GM12878 (cell line): ENCODE results near the gene RBM44. TPM values are rescaled to one million over a fixed set of nuclear protein-coding genes. Genes with fewer than 3 reads are reported as not detected.

Source experiments
- ATAC-seq: fragments of 200-7000 bp; cut with Tn5 transposase; 3 replicates; pipeline ENCODE4 v1.9.1; 2020; ENCODE audit warnings: mild to moderate bottlenecking, moderate library complexity
- BruUV-seq: library from RNA; stranded (reverse); fragments of 400-500 nt; replicated peaks from 2 replicates; lab custom pipeline; 2021; lab: Mats Ljungman, UMichigan
- CTCF ChIA-PET: fragments of 300-600 bp; sonication (Branson Sonifier 250); formaldehyde crosslinking; extraction: SDS; loops from one replicate; lab custom pipeline; 2021; ENCODE audit warnings: inconsistent platforms; lab: Yijun Ruan, JAX
- POLR2A ChIA-PET: fragments of 350-600 bp; formaldehyde crosslinking; extraction: SDS; loops from one replicate; lab custom pipeline; 2021; ENCODE audit warnings: inconsistent platforms; lab: Charles Lee
- RAD21 ChIA-PET: fragments of 300-600 bp; sonication (Branson Sonifier 250); formaldehyde crosslinking; loops from one replicate; lab custom pipeline; 2023; ENCODE audit warnings: antibody characterized with exemption; ENCODE audit not compliant: unreplicated experiment; lab: Charles Lee
- SMC1A ChIA-PET: fragments of 300-600 bp; sonication (Branson Sonifier 250); formaldehyde crosslinking; loops from one replicate; lab custom pipeline; 2023; ENCODE audit not compliant: unreplicated experiment, uncharacterized antibody; lab: Charles Lee
- DNase-seq: peaks from one replicate; pipeline ENCODE4 v3.0.0-alpha.2; 2011; ENCODE audit warnings: low read depth, low spot score
- FAIRE-seq: peaks from 3 replicates; lab custom pipeline; 2011; peaks lifted over from hg19 to GRCh38; lab: Jason Lieb, UNC
- H2AFZ ChIP-seq: 2 replicates; pipeline ENCODE4 v1.6.0; 2011; ENCODE audit warnings: low read depth, low read length, control low read depth; ENCODE audit not compliant: control insufficient read depth
- H3K27ac ChIP-seq: 2 replicates; pipeline ENCODE4 v1.5.1; 2011; ENCODE audit warnings: control low read depth; ENCODE audit not compliant: control insufficient read depth, insufficient read depth
- H3K27me3 ChIP-seq, 2 experiments: replicated peaks in 1 of 2; 2 replicates each; pipeline versions ENCODE4 v1.6.0 to v1.6.1; 2011; ENCODE audit warnings: low read length in 1 of 2; ENCODE audit not compliant: control insufficient read depth in 2 of 2, insufficient read depth in 2 of 2
- H3K36me3 ChIP-seq, 2 experiments: 2 replicates each; pipeline ENCODE4 v1.5.1; 2011; ENCODE audit warnings: low read length in 1 of 2; ENCODE audit not compliant: control insufficient read depth in 2 of 2, insufficient read depth in 2 of 2
- H3K4me1 ChIP-seq: 2 replicates; pipeline ENCODE4 v1.6.1; 2011; ENCODE audit warnings: mild to moderate bottlenecking, low read length, moderate library complexity, mixed read lengths; ENCODE audit not compliant: control insufficient read depth, insufficient read depth
- H3K4me2 ChIP-seq: 2 replicates; pipeline ENCODE4 v1.6.0; 2011; ENCODE audit warnings: control low read depth; ENCODE audit not compliant: control insufficient read depth, insufficient read depth
- H3K4me3 ChIP-seq: fragments of 200-600 bp; sonication (generic); 2 replicates; pipeline ENCODE4 v1.5.1; 2016
- H3K79me2 ChIP-seq: 2 replicates; pipeline ENCODE4 v1.6.0; 2011; ENCODE audit warnings: low read length; ENCODE audit not compliant: control insufficient read depth, insufficient read depth
- H3K9ac ChIP-seq: 2 replicates; pipeline ENCODE4 v1.8.0; 2011; ENCODE audit warnings: low read length, control low read depth, mixed read lengths; ENCODE audit not compliant: control insufficient read depth, insufficient read depth
- H3K9me3 ChIP-seq: replicated peaks from 3 replicates; pipeline ENCODE4 v1.5.1; 2011; ENCODE audit warnings: mild to moderate bottlenecking, low read length; ENCODE audit not compliant: control insufficient read depth, insufficient read depth
- H4K20me1 ChIP-seq: 2 replicates; pipeline ENCODE4 v1.6.0; 2011; ENCODE audit not compliant: control insufficient read depth, insufficient read depth
- CBX5 ChIP-seq: sonication (generic); IDR thresholded peaks from 2 replicates; pipeline ENCODE4 v1.6.1; 2016; ENCODE audit warnings: low read depth, moderate library complexity, mild to moderate bottlenecking, inconsistent platforms
- CREM ChIP-seq: IDR thresholded peaks from 2 replicates; pipeline ENCODE4 v1.6.1; 2014; ENCODE audit warnings: antibody characterized with exemption, low read depth
- DPF2 ChIP-seq: fragments of 450-650 bp; IDR thresholded peaks from 2 replicates; pipeline ENCODE4 v1.6.1; 2017; ENCODE audit warnings: mild to moderate bottlenecking
- ETV6 ChIP-seq, 2 experiments: fragments of 450-650 bp in 1 of 2; IDR thresholded peaks in 1 of 2; conservative IDR thresholded peaks in 1 of 2; 2 replicates each; pipeline ENCODE4 v1.6.1; 2014; ENCODE audit warnings: antibody characterized with exemption in 1 of 2, borderline replicate concordance in 1 of 2, low read depth in 1 of 2, mild to moderate bottlenecking in 1 of 2, moderate library complexity in 1 of 2
- MEF2B ChIP-seq: fragments of 450-650 bp; IDR thresholded peaks from 2 replicates; pipeline ENCODE4 v1.6.1; 2018; ENCODE audit warnings: mild to moderate bottlenecking, moderate library complexity; ENCODE audit not compliant: partially characterized antibody, poor library complexity, severe bottlenecking
- NR2F1 ChIP-seq: fragments of 450-650 bp; conservative IDR thresholded peaks from 2 replicates; pipeline ENCODE4 v1.6.1; 2017; ENCODE audit warnings: mild to moderate bottlenecking
- RBBP5 ChIP-seq: fragments of 200-600 bp; sonication (generic); conservative IDR thresholded peaks from 2 replicates; pipeline ENCODE4 v1.6.1; 2016
- SMAD1 ChIP-seq: fragments of 450-650 bp; IDR thresholded peaks from 2 replicates; pipeline ENCODE4 v1.6.1; 2018; ENCODE audit warnings: mild to moderate bottlenecking, low read depth; ENCODE audit not compliant: partially characterized antibody
- ZNF384 ChIP-seq: IDR thresholded peaks from 2 replicates; pipeline ENCODE4 v1.6.1; 2012; ENCODE audit warnings: low read depth, mild to moderate bottlenecking, low read length, improper control_type of control experiment, borderline replicate concordance
- WGBS: methylation state at CpG from one replicate; pipeline ENCODE4 v1.1.6; 2016; ENCODE audit warnings: low lambda C conversion rate; ENCODE audit not compliant: insufficient replicate concordance, insufficient coverage; ENCODE audit errors: missing lambda C conversion rate; 5-methylcytosine and 5-hydroxymethylcytosine counted together
- in situ Hi-C: fragments of 300-500 bp; cut with MboI; formaldehyde crosslinking; loops from 9 replicates; pipeline ENCODE4 v1.14.3; 2018; ENCODE audit warnings: mixed read lengths
- intact Hi-C: fragments of 100-400 bp; cut with micrococcal nuclease; formaldehyde crosslinking; loops from one replicate; pipeline ENCODE4 v1.14.2; 2022; ENCODE audit not compliant: unreplicated experiment
- polyA plus RNA-seq, 11 experiments: library from polyadenylated mRNA; depleted of rRNA in 4 of 11; unstranded in 6 of 11; stranded (reverse) in 5 of 11; fragments of >200 nt; fragmentation: Nextera tagmentation in 4 of 11; fragmentation: Illumina TruSeq in 1 of 11; extraction: Ambion mirVana in 4 of 11; extraction: Trizol in 1 of 11; gene quantifications; 1 replicate in 1 of 11; 2 replicates in 10 of 11; pipeline versions ENCODE4 v1.2.1 to v1.2.3, GENCODE V29; 2011 to 2016; ENCODE audit warnings: inconsistent platforms in 2 of 11, missing spikeins in 2 of 11, low read depth in 1 of 11
- total RNA-seq, 4 experiments: library from RNA; depleted of rRNA in 3 of 4; stranded (reverse); fragments of >200 nt in 3 of 4; fragmentation: Illumina TruSeq in 1 of 4; extraction: Trizol in 1 of 4; gene quantifications; 2 replicates each; pipeline versions ENCODE4 v1.2.1 to v1.2.3, GENCODE V29; 2013 to 2021
- TF ChIP-seq, protein P1 (sequence below): fragments of 450-650 bp; IDR thresholded peaks from 2 replicates; pipeline ENCODE4 v1.6.1; 2017; ENCODE audit warnings: mild to moderate bottlenecking, moderate library complexity
- TF ChIP-seq, protein P2 (sequence below): fragments of 450-650 bp; IDR thresholded peaks from 2 replicates; pipeline ENCODE4 v1.6.1; 2018; ENCODE audit warnings: borderline replicate concordance, mild to moderate bottlenecking; ENCODE audit not compliant: partially characterized antibody
- TF ChIP-seq, protein P3 (sequence below): fragments of 450-650 bp; IDR thresholded peaks from 2 replicates; pipeline ENCODE4 v1.6.1; 2018; ENCODE audit warnings: mild to moderate bottlenecking, low read depth, moderate library complexity; ENCODE audit not compliant: partially characterized antibody
- TF ChIP-seq, protein P4 (sequence below): IDR thresholded peaks from 2 replicates; pipeline ENCODE4 v1.6.1; 2011; ENCODE audit warnings: low read depth, mild to moderate bottlenecking, low read length, moderate library complexity, borderline replicate concordance; ENCODE audit errors: extremely low read depth

RBM44 gene
- total and polyA plus RNA-seq, 10 of the 15 experiments (the other 5 are each of a cell fraction or from before 2014, with no cell fraction given), result 0.14 to 1.4 (median 0.62) TPM; not detected in 1

DNA sequence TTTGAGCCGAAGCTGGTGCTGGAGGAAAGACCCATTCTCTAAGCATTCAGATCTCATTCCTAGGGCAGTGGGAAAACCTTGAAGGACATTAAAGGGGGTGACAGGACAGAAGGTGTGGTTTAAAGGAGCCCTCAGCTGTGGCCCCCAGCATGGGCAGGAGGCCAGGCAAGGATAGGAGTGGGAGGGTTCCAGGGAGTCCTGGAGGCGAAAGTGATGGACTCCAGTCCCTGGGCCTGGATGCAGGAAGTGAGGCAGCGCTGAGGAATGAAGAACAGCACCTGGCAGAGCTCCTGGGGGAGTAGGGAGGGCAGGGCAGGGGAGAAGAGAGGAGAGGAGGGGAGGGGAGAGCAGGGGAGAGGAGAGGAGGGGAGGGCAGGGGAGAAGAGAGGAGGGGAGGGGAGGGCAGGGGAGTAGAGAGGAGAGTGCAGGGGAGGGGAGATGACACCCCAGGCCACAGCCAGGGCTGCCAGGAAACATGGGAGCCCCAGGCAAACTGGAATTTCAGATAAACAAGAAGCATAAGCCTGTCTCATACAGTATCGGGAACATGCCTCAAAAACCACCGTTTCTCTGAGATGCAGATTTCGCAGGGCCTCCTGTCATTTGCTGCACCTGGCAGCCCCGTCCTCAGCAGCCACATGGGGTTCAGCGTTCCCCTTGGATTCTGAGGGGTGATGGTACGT, 66.5 kb downstream of the RBM44 start:
- 27% methylated on average over 8 of the region's 9 CpGs for WGBS
- Histone ChIP-seq H3K4me1 (peaks cover 5% of the 10 kb centered on the region; the same call in 1 of the 2 replicates), H3K4me3 (no peak overlapping the region), H3K9me3 (no peaks in the 10 kb centered on the region), H2AFZ (no peak overlapping the region), H4K20me1 (no peaks in the 10 kb centered on the region), H3K4me2 (no peak overlapping the region), H3K36me3 (no peaks in the 10 kb centered on the region), H3K27me3 (peaks cover 0 to 3% of the 10 kb centered on the region in 2 experiments; a peak in 3 of 4 replicates), H3K27ac (no peak overlapping the region), H3K9ac (no peak overlapping the region), H3K79me2 (no peaks in the 10 kb centered on the region)
- POLR2A ChIA-PET, result interaction anchor here (0.6 kb wide), 1 partner anchor 229 kb away, joined by 3 read pairs; no protein-coding TSS in a partner anchor
- intact Hi-C loops (no loop called here), in situ Hi-C loops (no loop called here)
- SMC1A ChIA-PET, result no interaction called here
- FAIRE-seq, result no peak
- CTCF ChIA-PET, result no interaction called here
- RAD21 ChIA-PET, result no interaction called here
- no TSS peak for BruUV-seq
- no peak; the same call in 2 of the 3 replicates for ATAC-seq
- DNase-seq, result no peak
- TF ChIP-seq CBX5 (no peak), ETV6 (conservative IDR thresholded peaks at IDR 0.05 in 1 of 2, IDR thresholded peaks at IDR 0.05 in 1 of 2; ENCODE audit: borderline replicate concordance in 1 of 2, low read depth in 1 of 2) (no peak), ZNF384 (no peak), NR2F1 (no peak), SMAD1 (no peak), DPF2 (no peak), MEF2B (no peak), CREM (no peak), RBBP5 (no peak)
- TF ChIP-seq, protein P1, sequence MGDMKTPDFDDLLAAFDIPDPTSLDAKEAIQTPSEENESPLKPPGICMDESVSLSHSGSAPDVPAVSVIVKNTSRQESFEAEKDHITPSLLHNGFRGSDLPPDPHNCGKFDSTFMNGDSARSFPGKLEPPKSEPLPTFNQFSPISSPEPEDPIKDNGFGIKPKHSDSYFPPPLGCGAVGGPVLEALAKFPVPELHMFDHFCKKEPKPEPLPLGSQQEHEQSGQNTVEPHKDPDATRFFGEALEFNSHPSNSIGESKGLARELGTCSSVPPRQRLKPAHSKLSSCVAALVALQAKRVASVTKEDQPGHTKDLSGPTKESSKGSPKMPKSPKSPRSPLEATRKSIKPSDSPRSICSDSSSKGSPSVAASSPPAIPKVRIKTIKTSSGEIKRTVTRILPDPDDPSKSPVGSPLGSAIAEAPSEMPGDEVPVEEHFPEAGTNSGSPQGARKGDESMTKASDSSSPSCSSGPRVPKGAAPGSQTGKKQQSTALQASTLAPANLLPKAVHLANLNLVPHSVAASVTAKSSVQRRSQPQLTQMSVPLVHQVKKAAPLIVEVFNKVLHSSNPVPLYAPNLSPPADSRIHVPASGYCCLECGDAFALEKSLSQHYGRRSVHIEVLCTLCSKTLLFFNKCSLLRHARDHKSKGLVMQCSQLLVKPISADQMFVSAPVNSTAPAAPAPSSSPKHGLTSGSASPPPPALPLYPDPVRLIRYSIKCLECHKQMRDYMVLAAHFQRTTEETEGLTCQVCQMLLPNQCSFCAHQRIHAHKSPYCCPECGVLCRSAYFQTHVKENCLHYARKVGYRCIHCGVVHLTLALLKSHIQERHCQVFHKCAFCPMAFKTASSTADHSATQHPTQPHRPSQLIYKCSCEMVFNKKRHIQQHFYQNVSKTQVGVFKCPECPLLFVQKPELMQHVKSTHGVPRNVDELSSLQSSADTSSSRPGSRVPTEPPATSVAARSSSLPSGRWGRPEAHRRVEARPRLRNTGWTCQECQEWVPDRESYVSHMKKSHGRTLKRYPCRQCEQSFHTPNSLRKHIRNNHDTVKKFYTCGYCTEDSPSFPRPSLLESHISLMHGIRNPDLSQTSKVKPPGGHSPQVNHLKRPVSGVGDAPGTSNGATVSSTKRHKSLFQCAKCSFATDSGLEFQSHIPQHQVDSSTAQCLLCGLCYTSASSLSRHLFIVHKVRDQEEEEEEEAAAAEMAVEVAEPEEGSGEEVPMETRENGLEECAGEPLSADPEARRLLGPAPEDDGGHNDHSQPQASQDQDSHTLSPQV, result no peak
- TF ChIP-seq, protein P2, sequence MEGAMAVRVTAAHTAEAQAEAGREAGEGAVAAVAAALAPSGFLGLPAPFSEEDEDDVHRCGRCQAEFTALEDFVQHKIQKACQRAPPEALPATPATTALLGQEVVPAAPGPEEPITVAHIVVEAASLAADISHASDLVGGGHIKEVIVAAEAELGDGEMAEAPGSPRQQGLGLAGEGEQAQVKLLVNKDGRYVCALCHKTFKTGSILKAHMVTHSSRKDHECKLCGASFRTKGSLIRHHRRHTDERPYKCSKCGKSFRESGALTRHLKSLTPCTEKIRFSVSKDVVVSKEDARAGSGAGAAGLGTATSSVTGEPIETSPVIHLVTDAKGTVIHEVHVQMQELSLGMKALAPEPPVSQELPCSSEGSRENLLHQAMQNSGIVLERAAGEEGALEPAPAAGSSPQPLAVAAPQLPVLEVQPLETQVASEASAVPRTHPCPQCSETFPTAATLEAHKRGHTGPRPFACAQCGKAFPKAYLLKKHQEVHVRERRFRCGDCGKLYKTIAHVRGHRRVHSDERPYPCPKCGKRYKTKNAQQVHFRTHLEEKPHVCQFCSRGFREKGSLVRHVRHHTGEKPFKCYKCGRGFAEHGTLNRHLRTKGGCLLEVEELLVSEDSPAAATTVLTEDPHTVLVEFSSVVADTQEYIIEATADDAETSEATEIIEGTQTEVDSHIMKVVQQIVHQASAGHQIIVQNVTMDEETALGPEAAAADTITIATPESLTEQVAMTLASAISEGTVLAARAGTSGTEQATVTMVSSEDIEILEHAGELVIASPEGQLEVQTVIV, result no peak
- TF ChIP-seq, protein P3, sequence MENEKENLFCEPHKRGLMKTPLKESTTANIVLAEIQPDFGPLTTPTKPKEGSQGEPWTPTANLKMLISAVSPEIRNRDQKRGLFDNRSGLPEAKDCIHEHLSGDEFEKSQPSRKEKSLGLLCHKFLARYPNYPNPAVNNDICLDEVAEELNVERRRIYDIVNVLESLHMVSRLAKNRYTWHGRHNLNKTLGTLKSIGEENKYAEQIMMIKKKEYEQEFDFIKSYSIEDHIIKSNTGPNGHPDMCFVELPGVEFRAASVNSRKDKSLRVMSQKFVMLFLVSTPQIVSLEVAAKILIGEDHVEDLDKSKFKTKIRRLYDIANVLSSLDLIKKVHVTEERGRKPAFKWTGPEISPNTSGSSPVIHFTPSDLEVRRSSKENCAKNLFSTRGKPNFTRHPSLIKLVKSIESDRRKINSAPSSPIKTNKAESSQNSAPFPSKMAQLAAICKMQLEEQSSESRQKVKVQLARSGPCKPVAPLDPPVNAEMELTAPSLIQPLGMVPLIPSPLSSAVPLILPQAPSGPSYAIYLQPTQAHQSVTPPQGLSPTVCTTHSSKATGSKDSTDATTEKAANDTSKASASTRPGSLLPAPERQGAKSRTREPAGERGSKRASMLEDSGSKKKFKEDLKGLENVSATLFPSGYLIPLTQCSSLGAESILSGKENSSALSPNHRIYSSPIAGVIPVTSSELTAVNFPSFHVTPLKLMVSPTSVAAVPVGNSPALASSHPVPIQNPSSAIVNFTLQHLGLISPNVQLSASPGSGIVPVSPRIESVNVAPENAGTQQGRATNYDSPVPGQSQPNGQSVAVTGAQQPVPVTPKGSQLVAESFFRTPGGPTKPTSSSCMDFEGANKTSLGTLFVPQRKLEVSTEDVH, result no peak
- TF ChIP-seq, protein P4, sequence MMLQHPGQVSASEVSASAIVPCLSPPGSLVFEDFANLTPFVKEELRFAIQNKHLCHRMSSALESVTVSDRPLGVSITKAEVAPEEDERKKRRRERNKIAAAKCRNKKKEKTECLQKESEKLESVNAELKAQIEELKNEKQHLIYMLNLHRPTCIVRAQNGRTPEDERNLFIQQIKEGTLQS, result no peak
